Measurements from ENCODE around the gene PDGFD. TPM values are rescaled to one million over a fixed set of nuclear protein-coding genes. Genes with fewer than 3 reads are reported as not detected.

PDGFD gene
- total and polyA plus RNA-seq, 2 donors (not counting 1 experiment from before 2014, with no cell fraction given), result 0.07 to 0.71 TPM

DNA sequence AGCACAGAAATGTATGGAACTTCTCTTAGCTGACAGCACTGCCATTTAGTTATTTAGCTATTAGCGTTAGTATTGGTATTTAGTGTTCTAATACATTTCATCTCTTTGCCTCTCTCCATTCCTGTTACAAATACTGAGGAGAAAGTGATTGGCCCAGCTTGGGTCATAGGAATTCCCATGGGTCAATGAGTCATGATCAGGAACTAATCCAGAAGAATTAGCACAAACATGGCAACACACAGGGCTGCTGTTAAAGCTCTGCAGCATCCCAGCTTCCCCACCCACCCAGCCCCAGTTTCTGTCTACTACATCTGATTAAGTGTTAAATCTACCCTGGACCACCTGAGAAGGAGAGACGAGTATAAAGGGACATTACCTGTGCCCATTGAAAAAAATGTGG is 36.1 kb downstream of the PDGFD start:
- intact Hi-C loops (cut with micrococcal nuclease), result no loop called here
- Mint-ChIP-seq H3K4me1 (no peaks in the 10 kb centered on the region), H3K27me3 (no peaks in the 10 kb centered on the region), H3K4me3 (no peak overlapping the region), H3K9me3 (ENCODE audit: insufficient read depth) (no peaks in the 10 kb centered on the region), H3K27ac (no peak overlapping the region)
- Histone ChIP-seq H4K20me1 (ENCODE audit: control insufficient read depth, insufficient read depth, low read length, poor library complexity, severe bottlenecking) (no peaks in the 10 kb centered on the region), H3K79me2 (ENCODE audit: control insufficient read depth, insufficient read depth, low read length) (no peaks in the 10 kb centered on the region), H3K4me2 (replicated peaks; ENCODE audit: low read depth, low read length, poor library complexity, severe bottlenecking) (no peak overlapping the region), H3K4me1 (ENCODE audit: control insufficient read depth in 2 of 2, insufficient read depth in 2 of 2, low read length in 2 of 2) (no peaks in the 10 kb centered on the region), H3K27me3 (replicated peaks in 1 of 4; ENCODE audit: control extremely low read depth in 1 of 4, control insufficient read depth in 3 of 4, insufficient read depth in 4 of 4, low read length in 3 of 4) (no peaks in the 10 kb centered on the region), H2AFZ (ENCODE audit: insufficient read depth, low read depth, low read length, poor library complexity, severe bottlenecking) (no peak overlapping the region), H3K4me3 (ENCODE audit: control extremely low read depth in 1 of 5, extremely low read depth in 1 of 5, insufficient read depth in 1 of 5, low read depth in 2 of 5, low read length in 4 of 5) (no peak overlapping the region), H3K9me3 (ENCODE audit: control extremely low read depth in 1 of 3, control insufficient read depth in 2 of 3, insufficient read depth in 1 of 3, low read length in 2 of 3) (no peaks in the 10 kb centered on the region), H3K9ac (ENCODE audit: low read length) (no peak overlapping the region), H3K36me3 (replicated peaks in 1 of 2; ENCODE audit: control extremely low read depth in 1 of 2, control insufficient read depth in 1 of 2, extremely low read depth in 1 of 2, insufficient read depth in 2 of 2, low read length in 1 of 2) (no peaks in the 10 kb centered on the region), H3K27ac (ENCODE audit: low read length in 2 of 2) (no peak overlapping the region)
- TF ChIP-seq EZH2 (IDR thresholded peaks at IDR 0.05; ENCODE audit: borderline replicate concordance, insufficient read depth, low read depth, low read length, poor library complexity, severe bottlenecking) (no peak), CTCF (IDR thresholded peaks at IDR 0.05) (no peak)
- CTCF ChIA-PET, result no interaction called here
- ATAC-seq (ENCODE audit: low read depth), result no peak
- DNase-seq, result no peak
- WGBS (ENCODE audit: insufficient coverage), result 67% methylated on average over 1 of the region's 2 CpGs
- POLR2A ChIA-PET, result no interaction called here

DNA sequence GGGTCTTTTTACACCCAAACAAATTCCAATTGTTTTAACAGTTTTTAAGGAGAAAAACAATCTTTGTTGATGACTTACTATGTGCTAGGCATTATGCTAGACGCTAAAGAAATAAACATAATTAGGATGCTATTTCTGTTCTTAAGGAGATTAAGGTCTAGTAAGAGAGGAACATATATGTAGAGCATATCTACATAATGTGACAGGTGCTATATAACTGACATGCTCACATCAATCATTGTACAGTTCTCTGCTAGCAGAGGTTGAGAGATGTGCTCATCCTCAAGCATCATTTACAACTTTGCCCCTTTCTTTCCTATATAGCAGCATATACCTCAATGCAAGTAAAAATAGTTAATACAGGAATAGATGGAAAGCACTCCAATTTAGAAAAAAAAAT is 37.5 kb downstream of the PDGFD start:
- Mint-ChIP-seq H3K27ac (no peak overlapping the region), H3K4me1 (no peaks in the 10 kb centered on the region), H3K27me3 (no peaks in the 10 kb centered on the region), H3K9me3 (ENCODE audit: insufficient read depth) (no peaks in the 10 kb centered on the region), H3K4me3 (no peak overlapping the region)
- no peak overlapping the region for H2AFZ ChIP-seq (ENCODE audit: insufficient read depth, low read depth, low read length, poor library complexity, severe bottlenecking)
- ATAC-seq (ENCODE audit: low read depth) (no peak), DNase-seq (no peak)
- H4K20me1 ChIP-seq (ENCODE audit: control insufficient read depth, insufficient read depth, low read length, poor library complexity, severe bottlenecking), result no peaks in the 10 kb centered on the region
- no peaks in the 10 kb centered on the region for H3K27me3 ChIP-seq (replicated peaks in 1 of 4; ENCODE audit: control extremely low read depth in 1 of 4, control insufficient read depth in 3 of 4, insufficient read depth in 4 of 4, low read length in 3 of 4)
- H3K36me3 ChIP-seq (replicated peaks in 1 of 2; ENCODE audit: control extremely low read depth in 1 of 2, control insufficient read depth in 1 of 2, extremely low read depth in 1 of 2, insufficient read depth in 2 of 2, low read length in 1 of 2), result no peaks in the 10 kb centered on the region
- ChIA-PET CTCF (no interaction called here), POLR2A (no interaction called here)
- no peak overlapping the region for H3K4me3 ChIP-seq (ENCODE audit: control extremely low read depth in 1 of 5, extremely low read depth in 1 of 5, insufficient read depth in 1 of 5, low read depth in 2 of 5, low read length in 4 of 5)
- no peaks in the 10 kb centered on the region for H3K9me3 ChIP-seq (ENCODE audit: control extremely low read depth in 1 of 3, control insufficient read depth in 2 of 3, insufficient read depth in 1 of 3, low read length in 2 of 3)
- H3K4me1 ChIP-seq (ENCODE audit: control insufficient read depth in 2 of 2, insufficient read depth in 2 of 2, low read length in 2 of 2), result no peaks in the 10 kb centered on the region
- H3K27ac ChIP-seq (ENCODE audit: low read length in 2 of 2), result no peak overlapping the region
- H3K79me2 ChIP-seq (ENCODE audit: control insufficient read depth, insufficient read depth, low read length), result no peaks in the 10 kb centered on the region
- intact Hi-C loops (cut with micrococcal nuclease), result no loop called here
- TF ChIP-seq EZH2 (IDR thresholded peaks at IDR 0.05; ENCODE audit: borderline replicate concordance, insufficient read depth, low read depth, low read length, poor library complexity, severe bottlenecking), result no peak
- WGBS (ENCODE audit: insufficient coverage), result no CpG with 5 or more reads among the region's 1 CpG
- no peak overlapping the region for H3K9ac ChIP-seq (ENCODE audit: low read length)
- no peak overlapping the region for H3K4me2 ChIP-seq (replicated peaks; ENCODE audit: low read depth, low read length, poor library complexity, severe bottlenecking)

Measured in B cell (primary cell).